Measurements from ENCODE around the gene LRSAM1.

The LRSAM1 gene

DNA sequence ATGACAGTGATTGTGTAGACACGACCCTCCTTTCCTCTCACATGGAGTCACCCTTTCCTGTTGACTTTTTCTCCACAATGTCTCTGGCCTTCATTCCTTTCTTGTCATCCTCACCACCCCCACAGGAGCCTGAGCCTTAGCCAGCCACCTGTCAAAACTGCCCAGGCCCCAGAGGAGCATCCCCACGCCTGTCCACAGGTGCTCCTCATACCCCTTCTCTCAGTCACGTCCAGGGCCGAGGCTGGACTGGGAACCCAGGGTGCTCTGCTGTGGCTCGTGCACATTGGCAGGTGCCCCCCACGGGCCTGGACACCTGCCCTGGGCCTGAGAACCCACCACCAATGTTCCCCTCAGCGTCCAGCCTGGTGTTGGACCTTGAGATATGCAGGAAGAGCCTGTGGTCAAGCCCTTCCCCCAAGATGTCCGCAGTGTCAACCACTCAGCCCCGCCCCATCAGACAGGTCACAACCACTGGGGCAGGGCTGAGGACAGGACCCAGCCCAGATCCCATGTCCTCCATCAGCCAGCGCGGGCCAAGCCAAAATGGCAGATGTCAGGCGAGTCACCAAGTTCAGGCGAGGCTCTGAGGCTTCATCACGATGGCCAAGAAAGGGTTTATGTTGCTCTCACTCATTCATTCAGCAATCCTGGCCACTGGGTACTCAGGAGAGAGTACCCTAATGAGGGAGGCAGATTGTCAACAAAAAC, 95.0 kb downstream of the LRSAM1 start:
- no peak for DNase-seq (ENCODE audit: low read depth)
- no peak overlapping the region for H3K4me3 ChIP-seq (ENCODE audit: control insufficient read depth, low read depth, low read length)
- TF ChIP-seq, protein P1, sequence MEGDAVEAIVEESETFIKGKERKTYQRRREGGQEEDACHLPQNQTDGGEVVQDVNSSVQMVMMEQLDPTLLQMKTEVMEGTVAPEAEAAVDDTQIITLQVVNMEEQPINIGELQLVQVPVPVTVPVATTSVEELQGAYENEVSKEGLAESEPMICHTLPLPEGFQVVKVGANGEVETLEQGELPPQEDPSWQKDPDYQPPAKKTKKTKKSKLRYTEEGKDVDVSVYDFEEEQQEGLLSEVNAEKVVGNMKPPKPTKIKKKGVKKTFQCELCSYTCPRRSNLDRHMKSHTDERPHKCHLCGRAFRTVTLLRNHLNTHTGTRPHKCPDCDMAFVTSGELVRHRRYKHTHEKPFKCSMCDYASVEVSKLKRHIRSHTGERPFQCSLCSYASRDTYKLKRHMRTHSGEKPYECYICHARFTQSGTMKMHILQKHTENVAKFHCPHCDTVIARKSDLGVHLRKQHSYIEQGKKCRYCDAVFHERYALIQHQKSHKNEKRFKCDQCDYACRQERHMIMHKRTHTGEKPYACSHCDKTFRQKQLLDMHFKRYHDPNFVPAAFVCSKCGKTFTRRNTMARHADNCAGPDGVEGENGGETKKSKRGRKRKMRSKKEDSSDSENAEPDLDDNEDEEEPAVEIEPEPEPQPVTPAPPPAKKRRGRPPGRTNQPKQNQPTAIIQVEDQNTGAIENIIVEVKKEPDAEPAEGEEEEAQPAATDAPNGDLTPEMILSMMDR (conservative IDR thresholded peaks at IDR 0.05; ENCODE audit: control insufficient read depth, insufficient read depth, low read depth, low read length), result no peak

GRCh38 chr9:127548352-127548881, 97.1 kb downstream of the LRSAM1 start:
- TF ChIP-seq, protein P1 (conservative IDR thresholded peaks at IDR 0.05; ENCODE audit: control insufficient read depth, insufficient read depth, low read depth, low read length), result no peak
- H3K4me3 ChIP-seq (ENCODE audit: control insufficient read depth, low read depth, low read length), result no peak overlapping the region
- no peak for DNase-seq (ENCODE audit: low read depth)

DNA sequence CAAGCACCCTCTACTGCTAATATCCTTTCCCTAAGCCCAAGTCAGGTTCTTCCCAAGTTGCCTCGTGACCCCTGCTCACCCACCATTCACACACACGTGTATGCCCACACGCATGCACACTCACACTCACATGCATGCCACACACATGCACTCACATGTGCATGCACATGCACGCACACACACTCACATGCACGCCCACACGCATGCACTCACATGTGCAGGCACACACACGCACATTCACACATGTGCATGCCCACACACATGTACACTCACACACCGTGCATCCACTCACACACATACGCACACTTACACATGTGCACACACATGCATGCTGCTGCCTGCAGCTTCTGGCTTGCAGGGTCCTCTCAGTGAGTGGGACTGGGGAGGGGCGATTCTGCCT, 97.9 kb downstream of the LRSAM1 start:
- TF ChIP-seq, protein P1 (conservative IDR thresholded peaks at IDR 0.05; ENCODE audit: control insufficient read depth, insufficient read depth, low read depth, low read length), result no peak
- H3K4me3 ChIP-seq (ENCODE audit: control insufficient read depth, low read depth, low read length), result no peak overlapping the region
- no peak for DNase-seq (ENCODE audit: low read depth)

DNA sequence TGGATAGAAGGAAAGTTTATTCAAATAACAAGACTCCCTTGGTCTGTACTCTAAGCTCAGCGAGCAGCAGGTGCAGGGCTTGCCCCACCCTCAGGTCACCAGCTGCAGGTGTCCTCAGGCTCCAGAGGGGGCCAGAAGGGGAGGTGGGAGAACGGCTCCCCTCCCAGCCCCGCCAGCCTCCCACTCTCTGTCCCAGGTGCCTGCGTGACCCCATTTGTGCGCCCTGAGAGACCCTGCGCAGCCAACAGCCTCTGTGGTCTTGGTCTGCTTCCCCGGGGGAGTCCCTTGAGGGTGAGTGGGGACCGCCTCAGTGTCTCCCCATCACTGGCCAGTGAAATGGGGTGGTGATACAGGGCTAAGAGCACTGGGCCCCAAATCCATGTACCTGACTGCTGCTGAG, 98.4 kb downstream of the LRSAM1 start:
- no peak for DNase-seq (ENCODE audit: low read depth)
- H3K4me3 ChIP-seq (ENCODE audit: control insufficient read depth, low read depth, low read length), result no peak overlapping the region
- TF ChIP-seq, protein P1 (conservative IDR thresholded peaks at IDR 0.05; ENCODE audit: control insufficient read depth, insufficient read depth, low read depth, low read length), result no peak

- no peak overlapping the region for H3K4me3 ChIP-seq (ENCODE audit: control insufficient read depth, low read depth, low read length)
- no peak for DNase-seq (ENCODE audit: low read depth)
- TF ChIP-seq, protein P1 (conservative IDR thresholded peaks at IDR 0.05; ENCODE audit: control insufficient read depth, insufficient read depth, low read depth, low read length), result no peak
These were observed 99.0 kb downstream of the LRSAM1 start for GRCh38 chr9:127550282-127550681.

GRCh38 chr9:127550751-127551150, 99.4 kb downstream of the LRSAM1 start:
- no peak overlapping the region for H3K4me3 ChIP-seq (ENCODE audit: control insufficient read depth, low read depth, low read length)
- DNase-seq (ENCODE audit: low read depth), result no peak
- TF ChIP-seq, protein P1 (conservative IDR thresholded peaks at IDR 0.05; ENCODE audit: control insufficient read depth, insufficient read depth, low read depth, low read length), result no peak
